CD4-positive, alpha-beta T cell treated with Interleukin-12 subunit alpha and Interleukin-12 subunit beta, for 1 hour (primary cell): Measurements from ENCODE around the gene IGSF6.
A peak's percentile ranks its signal among the peaks of the same experiment; 100 is the strongest.
"Not testable (repeated sequence)": the region's sequence is repeated elsewhere in the genome, so short reads cannot be mapped to it uniquely, and the experiment has no call there.

Experiments
- DNase-seq: peaks from one replicate; pipeline ENCODE4 v3.0.0-alpha.2; 2020

IGSF6 gene

GRCh38 chr16:21651515-21651914 lies 893 bp downstream of the IGSF6 start:
- DNase-seq, result no peak

- DNase-seq, result no peak
These were observed 1.9 kb downstream of the IGSF6 start for GRCh38 chr16:21650521-21650920.

- not testable (repeated sequence) for DNase-seq
These were observed 2.5 kb downstream of the IGSF6 start for GRCh38 chr16:21649826-21650406.

- no peak for DNase-seq
These were observed 4.7 kb downstream of the IGSF6 start for GRCh38 chr16:21647562-21648164.

GRCh38 chr16:21646721-21647561 lies 5.5 kb downstream of the IGSF6 start:
- peak; percentile 80 for DNase-seq

GRCh38 chr16:21646091-21646490 lies 6.3 kb downstream of the IGSF6 start:
- no peak for DNase-seq

GRCh38 chr16:21645261-21645721 lies 7.1 kb downstream of the IGSF6 start:
- peak; percentile 65 for DNase-seq

GRCh38 chr16:21644674-21645073 lies 7.7 kb downstream of the IGSF6 start:
- DNase-seq, result no peak

GRCh38 chr16:21643785-21644184 lies 8.6 kb downstream of the IGSF6 start:
- DNase-seq, result no peak

GRCh38 chr16:21642861-21643260 lies 9.5 kb downstream of the IGSF6 start:
- DNase-seq, result no peak

GRCh38 chr16:21641916-21642315 lies 10.5 kb downstream of the IGSF6 start:
- DNase-seq, result no peak

- DNase-seq, result no peak
These were observed 12.9 kb downstream of the IGSF6 start for GRCh38 chr16:21639493-21639892.

GRCh38 chr16:21638573-21638975 lies 13.8 kb downstream of the IGSF6 start:
- DNase-seq, result peak; percentile 34

- no peak for DNase-seq
These were observed 15.1 kb downstream of the IGSF6 start for GRCh38 chr16:21637032-21637968.

GRCh38 chr16:21635694-21636093 lies 16.7 kb downstream of the IGSF6 start:
- not testable (repeated sequence) for DNase-seq

GRCh38 chr16:21634216-21634615 lies 18.2 kb downstream of the IGSF6 start:
- DNase-seq, result no peak

GRCh38 chr16:21631951-21632575 lies 20.3 kb downstream of the IGSF6 start:
- DNase-seq, result not testable (repeated sequence)

GRCh38 chr16:21631376-21631775 lies 21.0 kb downstream of the IGSF6 start:
- not testable (repeated sequence) for DNase-seq

GRCh38 chr16:21630866-21631265 lies 21.5 kb downstream of the IGSF6 start:
- DNase-seq, result not testable (repeated sequence)

GRCh38 chr16:21629616-21630539 lies 22.5 kb downstream of the IGSF6 start:
- not testable (repeated sequence) for DNase-seq

GRCh38 chr16:21628772-21629171 lies 23.6 kb downstream of the IGSF6 start:
- no peak for DNase-seq
